Measurements from ENCODE around the gene NOL3. TPM values are rescaled to one million over a fixed set of nuclear protein-coding genes. Genes with fewer than 3 reads are reported as not detected.

NOL3 gene
- total and polyA plus RNA-seq, 9 of the 15 experiments (the other 6 are each of a cell fraction or from before 2014, with no cell fraction given), result 0.45 to 14.0 (median 5.4) TPM

GRCh38 chr16:67155295-67156142 lies 14.8 kb upstream of the NOL3 start (continued):
- TF ChIP-seq GTF2B (IDR thresholded peaks at IDR 0.05; ENCODE audit: extremely low read depth, insufficient read length) (no peak), MTA3 (IDR thresholded peaks at IDR 0.05; ENCODE audit: borderline replicate concordance) (peak; percentile 46; the same call in 1 of the 2 replicates), NR4A1 (CRISPR knock-in tag; IDR thresholded peaks at IDR 0.05) (no peak), NR4A1 (tag; IDR thresholded peaks at IDR 0.05) (no peak), ARNT (IDR thresholded peaks at IDR 0.05) (no peak), WHSC1 (IDR thresholded peaks at IDR 0.05; ENCODE audit: low read length) (no peak)
- TF ChIP-seq, protein P1, sequence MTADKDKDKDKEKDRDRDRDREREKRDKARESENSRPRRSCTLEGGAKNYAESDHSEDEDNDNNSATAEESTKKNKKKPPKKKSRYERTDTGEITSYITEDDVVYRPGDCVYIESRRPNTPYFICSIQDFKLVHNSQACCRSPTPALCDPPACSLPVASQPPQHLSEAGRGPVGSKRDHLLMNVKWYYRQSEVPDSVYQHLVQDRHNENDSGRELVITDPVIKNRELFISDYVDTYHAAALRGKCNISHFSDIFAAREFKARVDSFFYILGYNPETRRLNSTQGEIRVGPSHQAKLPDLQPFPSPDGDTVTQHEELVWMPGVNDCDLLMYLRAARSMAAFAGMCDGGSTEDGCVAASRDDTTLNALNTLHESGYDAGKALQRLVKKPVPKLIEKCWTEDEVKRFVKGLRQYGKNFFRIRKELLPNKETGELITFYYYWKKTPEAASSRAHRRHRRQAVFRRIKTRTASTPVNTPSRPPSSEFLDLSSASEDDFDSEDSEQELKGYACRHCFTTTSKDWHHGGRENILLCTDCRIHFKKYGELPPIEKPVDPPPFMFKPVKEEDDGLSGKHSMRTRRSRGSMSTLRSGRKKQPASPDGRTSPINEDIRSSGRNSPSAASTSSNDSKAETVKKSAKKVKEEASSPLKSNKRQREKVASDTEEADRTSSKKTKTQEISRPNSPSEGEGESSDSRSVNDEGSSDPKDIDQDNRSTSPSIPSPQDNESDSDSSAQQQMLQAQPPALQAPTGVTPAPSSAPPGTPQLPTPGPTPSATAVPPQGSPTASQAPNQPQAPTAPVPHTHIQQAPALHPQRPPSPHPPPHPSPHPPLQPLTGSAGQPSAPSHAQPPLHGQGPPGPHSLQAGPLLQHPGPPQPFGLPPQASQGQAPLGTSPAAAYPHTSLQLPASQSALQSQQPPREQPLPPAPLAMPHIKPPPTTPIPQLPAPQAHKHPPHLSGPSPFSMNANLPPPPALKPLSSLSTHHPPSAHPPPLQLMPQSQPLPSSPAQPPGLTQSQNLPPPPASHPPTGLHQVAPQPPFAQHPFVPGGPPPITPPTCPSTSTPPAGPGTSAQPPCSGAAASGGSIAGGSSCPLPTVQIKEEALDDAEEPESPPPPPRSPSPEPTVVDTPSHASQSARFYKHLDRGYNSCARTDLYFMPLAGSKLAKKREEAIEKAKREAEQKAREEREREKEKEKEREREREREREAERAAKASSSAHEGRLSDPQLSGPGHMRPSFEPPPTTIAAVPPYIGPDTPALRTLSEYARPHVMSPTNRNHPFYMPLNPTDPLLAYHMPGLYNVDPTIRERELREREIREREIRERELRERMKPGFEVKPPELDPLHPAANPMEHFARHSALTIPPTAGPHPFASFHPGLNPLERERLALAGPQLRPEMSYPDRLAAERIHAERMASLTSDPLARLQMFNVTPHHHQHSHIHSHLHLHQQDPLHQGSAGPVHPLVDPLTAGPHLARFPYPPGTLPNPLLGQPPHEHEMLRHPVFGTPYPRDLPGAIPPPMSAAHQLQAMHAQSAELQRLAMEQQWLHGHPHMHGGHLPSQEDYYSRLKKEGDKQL (CRISPR knock-in tag; IDR thresholded peaks at IDR 0.05; ENCODE audit: borderline replicate concordance), result no peak
- TF ChIP-seq, protein P2, sequence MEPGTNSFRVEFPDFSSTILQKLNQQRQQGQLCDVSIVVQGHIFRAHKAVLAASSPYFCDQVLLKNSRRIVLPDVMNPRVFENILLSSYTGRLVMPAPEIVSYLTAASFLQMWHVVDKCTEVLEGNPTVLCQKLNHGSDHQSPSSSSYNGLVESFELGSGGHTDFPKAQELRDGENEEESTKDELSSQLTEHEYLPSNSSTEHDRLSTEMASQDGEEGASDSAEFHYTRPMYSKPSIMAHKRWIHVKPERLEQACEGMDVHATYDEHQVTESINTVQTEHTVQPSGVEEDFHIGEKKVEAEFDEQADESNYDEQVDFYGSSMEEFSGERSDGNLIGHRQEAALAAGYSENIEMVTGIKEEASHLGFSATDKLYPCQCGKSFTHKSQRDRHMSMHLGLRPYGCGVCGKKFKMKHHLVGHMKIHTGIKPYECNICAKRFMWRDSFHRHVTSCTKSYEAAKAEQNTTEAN (CRISPR knock-in tag; IDR thresholded peaks at IDR 0.05), result no peak
- TF ChIP-seq, protein P3, sequence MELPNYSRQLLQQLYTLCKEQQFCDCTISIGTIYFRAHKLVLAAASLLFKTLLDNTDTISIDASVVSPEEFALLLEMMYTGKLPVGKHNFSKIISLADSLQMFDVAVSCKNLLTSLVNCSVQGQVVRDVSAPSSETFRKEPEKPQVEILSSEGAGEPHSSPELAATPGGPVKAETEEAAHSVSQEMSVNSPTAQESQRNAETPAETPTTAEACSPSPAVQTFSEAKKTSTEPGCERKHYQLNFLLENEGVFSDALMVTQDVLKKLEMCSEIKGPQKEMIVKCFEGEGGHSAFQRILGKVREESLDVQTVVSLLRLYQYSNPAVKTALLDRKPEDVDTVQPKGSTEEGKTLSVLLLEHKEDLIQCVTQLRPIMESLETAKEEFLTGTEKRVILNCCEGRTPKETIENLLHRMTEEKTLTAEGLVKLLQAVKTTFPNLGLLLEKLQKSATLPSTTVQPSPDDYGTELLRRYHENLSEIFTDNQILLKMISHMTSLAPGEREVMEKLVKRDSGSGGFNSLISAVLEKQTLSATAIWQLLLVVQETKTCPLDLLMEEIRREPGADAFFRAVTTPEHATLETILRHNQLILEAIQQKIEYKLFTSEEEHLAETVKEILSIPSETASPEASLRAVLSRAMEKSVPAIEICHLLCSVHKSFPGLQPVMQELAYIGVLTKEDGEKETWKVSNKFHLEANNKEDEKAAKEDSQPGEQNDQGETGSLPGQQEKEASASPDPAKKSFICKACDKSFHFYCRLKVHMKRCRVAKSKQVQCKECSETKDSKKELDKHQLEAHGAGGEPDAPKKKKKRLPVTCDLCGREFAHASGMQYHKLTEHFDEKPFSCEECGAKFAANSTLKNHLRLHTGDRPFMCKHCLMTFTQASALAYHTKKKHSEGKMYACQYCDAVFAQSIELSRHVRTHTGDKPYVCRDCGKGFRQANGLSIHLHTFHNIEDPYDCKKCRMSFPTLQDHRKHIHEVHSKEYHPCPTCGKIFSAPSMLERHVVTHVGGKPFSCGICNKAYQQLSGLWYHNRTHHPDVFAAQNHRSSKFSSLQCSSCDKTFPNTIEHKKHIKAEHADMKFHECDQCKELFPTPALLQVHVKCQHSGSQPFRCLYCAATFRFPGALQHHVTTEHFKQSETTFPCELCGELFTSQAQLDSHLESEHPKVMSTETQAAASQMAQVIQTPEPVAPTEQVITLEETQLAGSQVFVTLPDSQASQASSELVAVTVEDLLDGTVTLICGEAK (IDR thresholded peaks at IDR 0.05), result no peak
- TF ChIP-seq, protein P3 (CRISPR knock-in tag; IDR thresholded peaks at IDR 0.05), result no peak
